Ectodermal cell (in vitro differentiated cells): ENCODE data around the gene TRIM21.
"Not testable (repeated sequence)": the region's sequence is repeated elsewhere in the genome, so short reads cannot be mapped to it uniquely, and the experiment has no call there.

Experiments
- H3K27ac ChIP-seq: 2 replicates; pipeline ENCODE4 v1.7.0; 2013; ENCODE audit warnings: mild to moderate bottlenecking, low read depth, low read length; ENCODE audit not compliant: insufficient read depth, poor library complexity, severe bottlenecking
- H3K27me3 ChIP-seq: 2 replicates; pipeline ENCODE4 v1.7.0; 2013; ENCODE audit warnings: mild to moderate bottlenecking, low read length; ENCODE audit not compliant: insufficient read depth, control insufficient read depth, poor library complexity, severe bottlenecking
- H3K36me3 ChIP-seq: one replicate; pipeline ENCODE4 v1.7.0; 2013; ENCODE audit warnings: low read length; ENCODE audit not compliant: control insufficient read depth, insufficient read depth
- H3K4me1 ChIP-seq: one replicate; pipeline ENCODE4 v1.7.0; 2013; ENCODE audit warnings: low read length; ENCODE audit not compliant: control insufficient read depth, insufficient read depth
- H3K4me3 ChIP-seq: 2 replicates; pipeline ENCODE4 v1.7.0; 2013; ENCODE audit warnings: low read depth, low read length, control low read depth; ENCODE audit not compliant: insufficient read depth
- H3K9me3 ChIP-seq: 2 replicates; pipeline ENCODE4 v1.7.0; 2013; ENCODE audit warnings: mild to moderate bottlenecking, low read length, moderate library complexity; ENCODE audit not compliant: control insufficient read depth
- WGBS, 2 experiments: methylation state at CpG; one replicate each; pipeline ENCODE4 v1.1.7; 2013; ENCODE audit warnings: missing lambda C conversion rate in 2 of 2; 5-methylcytosine and 5-hydroxymethylcytosine counted together

The TRIM21 gene

GRCh38 chr11:4388221-4388620, 5.3 kb downstream of the TRIM21 start:
- no peaks in the 10 kb centered on the region for H3K9me3 ChIP-seq
- no peak overlapping the region for H3K27ac ChIP-seq
- H3K36me3 ChIP-seq = peaks cover 6% of the 10 kb centered on the region
- H3K4me1 ChIP-seq = no peaks in the 10 kb centered on the region
- H3K27me3 ChIP-seq = no peaks in the 10 kb centered on the region
- H3K4me3 ChIP-seq = no peak overlapping the region
- 92 to 100% methylated on average over 2 of the region's 2 CpGs for WGBS, 2 experiments

GRCh38 chr11:4385978-4386740, 7.3 kb downstream of the TRIM21 start:
- 88 to 93% methylated on average over 2 to 3 of the region's 3 CpGs for WGBS, 2 experiments
- peaks cover 6% of the 10 kb centered on the region for H3K36me3 ChIP-seq

GRCh38 chr11:4381901-4382300, 11.6 kb downstream of the TRIM21 start:
- no peak overlapping the region for H3K27ac ChIP-seq
- 95 to 96% methylated on average over 2 of the region's 2 CpGs for WGBS, 2 experiments
- H3K4me3 ChIP-seq = no peak overlapping the region
- H3K4me1 ChIP-seq = no peaks in the 10 kb centered on the region
- no peaks in the 10 kb centered on the region for H3K9me3 ChIP-seq
- H3K27me3 ChIP-seq = no peaks in the 10 kb centered on the region
- H3K36me3 ChIP-seq = peaks cover 4% of the 10 kb centered on the region

More at GRCh38 chr11:4385978-4386740, 7.3 kb downstream of the TRIM21 start:
- Histone ChIP-seq H3K27me3 (no peaks in the 10 kb centered on the region), H3K4me1 (no peaks in the 10 kb centered on the region), H3K9me3 (no peaks in the 10 kb centered on the region), H3K4me3 (no peak overlapping the region), H3K27ac (no peak overlapping the region)

GRCh38 chr11:4375431-4376140, 17.9 kb downstream of the TRIM21 start:
- WGBS, 2 experiments = 89 to 90% methylated on average over 5 of the region's 5 CpGs

GRCh38 chr11:4370166-4370565, 23.3 kb downstream of the TRIM21 start:
- no peaks in the 10 kb centered on the region for H3K9me3 ChIP-seq
- H3K27me3 ChIP-seq = no peaks in the 10 kb centered on the region
- no peaks in the 10 kb centered on the region for H3K4me1 ChIP-seq
- H3K4me3 ChIP-seq = no peak overlapping the region
- WGBS, 2 experiments = 88 to 91% methylated on average over 3 of the region's 3 CpGs
- no peaks in the 10 kb centered on the region for H3K36me3 ChIP-seq
- no peak overlapping the region for H3K27ac ChIP-seq

More at GRCh38 chr11:4375431-4376140, 17.9 kb downstream of the TRIM21 start:
- no peaks in the 10 kb centered on the region for H3K4me1 ChIP-seq
- no peaks in the 10 kb centered on the region for H3K36me3 ChIP-seq
- H3K27ac ChIP-seq = no peak overlapping the region
- no peak overlapping the region for H3K4me3 ChIP-seq
- no peaks in the 10 kb centered on the region for H3K27me3 ChIP-seq
- no peaks in the 10 kb centered on the region for H3K9me3 ChIP-seq

- no peaks in the 10 kb centered on the region for H3K36me3 ChIP-seq
- H3K9me3 ChIP-seq = no peaks in the 10 kb centered on the region
- no peaks in the 10 kb centered on the region for H3K27me3 ChIP-seq
- WGBS, 2 experiments = 82 to 96% methylated on average over 2 to 4 of the region's 4 CpGs
- no peak within 1 kb of the TSS for H3K27ac ChIP-seq
- H3K4me1 ChIP-seq = no peaks in the 10 kb centered on the region
- no peak within 1 kb of the TSS for H3K4me3 ChIP-seq
Observed at GRCh38 chr11:4368286-4368685, 25.2 kb downstream of the TRIM21 start, which contains the start of gene OR52B4. Gene OR52B4, minus strand, starts transcription at chr11:4368386. Its CDS starts 91 bp downstream, at chr11:4368295.

GRCh38 chr11:4348142-4348541, 45.4 kb downstream of the TRIM21 start:
- not testable (repeated sequence) for H3K36me3 ChIP-seq, H3K27me3 ChIP-seq, H3K4me1 ChIP-seq, H3K27ac ChIP-seq, H3K4me3 ChIP-seq, H3K9me3 ChIP-seq
- 71 to 83% methylated on average over 1 of the region's 5 CpGs for WGBS, 2 experiments

GRCh38 chr11:4345366-4345765, 48.1 kb downstream of the TRIM21 start:
- H3K4me1 ChIP-seq, H3K27ac ChIP-seq, H3K27me3 ChIP-seq, H3K9me3 ChIP-seq, H3K4me3 ChIP-seq, H3K36me3 ChIP-seq: not testable (repeated sequence)
- 83 to 86% methylated on average over 1 of the region's 2 CpGs for WGBS, 2 experiments
